Osteocyte (in vitro differentiated cells): Measurements from ENCODE around the gene SDF4. TPM values are rescaled to one million over a fixed set of nuclear protein-coding genes. Genes with fewer than 3 reads are reported as not detected.

ENCODE experiments used
- DNase-seq: peaks from one replicate; pipeline ENCODE4 v3.0.0; 2021; ENCODE audit warnings: mixed read lengths; ENCODE audit not compliant: unreplicated experiment; ENCODE audit errors: extremely low spot score
- H3K27ac Mint-ChIP-seq: one replicate; pipeline ENCODE4 v1.8.0; 2021; ENCODE audit warnings: mild to moderate bottlenecking, mixed read lengths; ENCODE audit not compliant: unreplicated experiment
- H3K27me3 Mint-ChIP-seq: one replicate; pipeline ENCODE4 v1.8.0; 2021; ENCODE audit warnings: mixed read lengths; ENCODE audit not compliant: unreplicated experiment
- H3K36me3 Mint-ChIP-seq: one replicate; pipeline ENCODE4 v1.8.0; 2021; ENCODE audit warnings: mixed read lengths; ENCODE audit not compliant: unreplicated experiment
- H3K4me1 Mint-ChIP-seq: one replicate; pipeline ENCODE4 v1.8.0; 2021; ENCODE audit warnings: mixed read lengths; ENCODE audit not compliant: unreplicated experiment
- H3K4me3 Mint-ChIP-seq: one replicate; pipeline ENCODE4 v1.8.0; 2021; ENCODE audit warnings: mild to moderate bottlenecking, moderate library complexity, mixed read lengths; ENCODE audit not compliant: unreplicated experiment
- H3K9me3 Mint-ChIP-seq: one replicate; pipeline ENCODE4 v1.8.0; 2021; ENCODE audit warnings: mixed read lengths; ENCODE audit not compliant: unreplicated experiment
- total RNA-seq: library from RNA; stranded (reverse); gene quantifications from 2 replicates; pipeline ENCODE4 v1.2.1, GENCODE V29; 2021
- TF ChIP-seq, protein P1 (sequence below): fragments of 200-600 bp; sonication (generic); IDR thresholded peaks from 2 replicates; pipeline ENCODE4 v1.5.0; 2021; ENCODE audit warnings: antibody characterized with exemption, mild to moderate bottlenecking, moderate library complexity

Gene SDF4
- total RNA-seq, 1 donor from 2014 or later = 196 TPM

DNA sequence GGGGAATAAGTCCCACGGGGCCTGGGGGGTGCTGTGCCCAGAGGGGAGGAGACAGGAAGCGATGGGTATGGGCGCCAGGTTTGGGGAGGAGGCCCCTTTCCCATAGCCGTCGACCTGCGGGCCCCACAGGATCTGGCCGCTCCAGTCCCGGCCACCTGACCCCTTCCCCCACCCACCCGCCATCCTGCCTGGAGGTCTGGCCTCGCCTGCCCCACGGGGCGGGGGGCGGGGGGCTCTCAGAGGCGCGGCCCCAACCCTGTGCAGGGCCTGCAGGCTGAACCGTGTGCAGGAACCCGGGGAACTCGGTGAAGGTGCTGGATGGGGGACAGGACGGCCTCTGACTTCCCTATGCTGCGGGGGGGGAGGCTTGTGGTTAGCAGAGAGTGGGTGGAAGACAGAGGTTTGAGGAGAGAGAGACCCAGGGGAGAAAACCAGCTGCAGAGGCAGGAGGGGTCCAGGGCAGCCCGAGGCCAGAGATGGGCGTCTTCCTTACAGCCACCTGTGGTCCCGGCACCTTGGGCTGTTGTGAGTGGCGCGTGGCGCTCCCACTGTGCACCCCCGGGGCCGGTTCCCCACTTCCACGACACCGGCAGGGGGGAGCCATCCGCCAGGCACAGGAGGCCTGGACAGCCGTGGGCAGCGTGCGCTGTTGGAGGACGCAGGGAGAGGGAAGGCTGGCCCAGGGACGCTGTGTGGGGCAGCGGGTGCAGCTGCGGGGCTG lies 22.9 kb downstream of the SDF4 start:
- DNase-seq = no peak
- Mint-ChIP-seq H3K36me3 (no peaks in the 10 kb centered on the region), H3K4me1 (peaks cover 20% of the 10 kb centered on the region), H3K9me3 (no peaks in the 10 kb centered on the region), H3K4me3 (no peak overlapping the region), H3K27ac (no peak overlapping the region), H3K27me3 (no peaks in the 10 kb centered on the region)
- TF ChIP-seq, protein P1, sequence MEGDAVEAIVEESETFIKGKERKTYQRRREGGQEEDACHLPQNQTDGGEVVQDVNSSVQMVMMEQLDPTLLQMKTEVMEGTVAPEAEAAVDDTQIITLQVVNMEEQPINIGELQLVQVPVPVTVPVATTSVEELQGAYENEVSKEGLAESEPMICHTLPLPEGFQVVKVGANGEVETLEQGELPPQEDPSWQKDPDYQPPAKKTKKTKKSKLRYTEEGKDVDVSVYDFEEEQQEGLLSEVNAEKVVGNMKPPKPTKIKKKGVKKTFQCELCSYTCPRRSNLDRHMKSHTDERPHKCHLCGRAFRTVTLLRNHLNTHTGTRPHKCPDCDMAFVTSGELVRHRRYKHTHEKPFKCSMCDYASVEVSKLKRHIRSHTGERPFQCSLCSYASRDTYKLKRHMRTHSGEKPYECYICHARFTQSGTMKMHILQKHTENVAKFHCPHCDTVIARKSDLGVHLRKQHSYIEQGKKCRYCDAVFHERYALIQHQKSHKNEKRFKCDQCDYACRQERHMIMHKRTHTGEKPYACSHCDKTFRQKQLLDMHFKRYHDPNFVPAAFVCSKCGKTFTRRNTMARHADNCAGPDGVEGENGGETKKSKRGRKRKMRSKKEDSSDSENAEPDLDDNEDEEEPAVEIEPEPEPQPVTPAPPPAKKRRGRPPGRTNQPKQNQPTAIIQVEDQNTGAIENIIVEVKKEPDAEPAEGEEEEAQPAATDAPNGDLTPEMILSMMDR = no peak

DNA sequence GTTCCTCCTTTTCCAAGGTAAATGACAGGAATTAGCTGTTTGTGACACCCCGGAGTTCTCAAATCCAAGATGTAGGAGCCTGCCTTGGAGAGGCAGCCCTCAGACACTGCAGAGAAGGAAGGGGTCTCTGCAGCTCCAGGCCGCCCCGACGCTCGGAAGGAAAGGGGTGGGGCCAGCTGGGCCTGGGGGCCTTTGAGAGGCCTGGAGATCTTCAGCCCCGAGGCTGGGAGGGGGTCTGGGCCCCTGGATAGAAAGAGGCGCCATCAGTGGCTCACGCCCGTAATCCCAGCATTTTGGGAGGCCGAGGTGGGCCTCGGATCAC lies 24.3 kb downstream of the SDF4 start:
- DNase-seq = no peak
- H3K27ac Mint-ChIP-seq = no peak overlapping the region
- H3K27me3 Mint-ChIP-seq = no peaks in the 10 kb centered on the region
- no peak overlapping the region for H3K4me3 Mint-ChIP-seq
- TF ChIP-seq, protein P1 = no peak
- no peaks in the 10 kb centered on the region for H3K9me3 Mint-ChIP-seq
- H3K4me1 Mint-ChIP-seq = peaks cover 20% of the 10 kb centered on the region
- H3K36me3 Mint-ChIP-seq = no peaks in the 10 kb centered on the region

DNA sequence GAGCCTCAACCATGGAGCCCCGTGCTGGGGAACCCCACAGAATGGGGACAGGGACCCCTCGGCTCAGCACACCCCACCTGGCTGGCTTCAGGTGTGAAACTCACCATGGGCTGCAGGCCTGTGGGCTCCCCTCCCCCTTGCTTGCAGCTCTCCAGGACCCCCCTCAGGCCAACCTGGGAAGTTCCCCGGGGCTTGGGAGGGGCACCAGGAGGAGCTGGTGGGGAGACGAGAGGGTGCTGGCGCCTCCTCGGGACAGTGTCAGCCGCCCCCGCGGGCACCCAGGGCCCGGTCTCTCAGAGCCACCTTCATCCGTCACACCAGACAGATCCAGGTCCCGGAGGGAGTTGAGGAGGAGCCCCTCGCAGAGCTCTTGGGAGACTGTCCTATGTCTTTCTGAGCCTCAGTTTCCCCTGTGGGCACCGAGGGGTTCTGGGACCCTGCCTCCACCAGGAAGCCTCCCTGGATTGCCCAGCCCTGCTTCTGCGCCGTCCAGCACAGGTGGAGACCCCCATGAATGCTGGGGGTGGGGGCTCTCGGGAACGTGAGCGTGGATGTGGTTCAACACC lies 24.8 kb downstream of the SDF4 start:
- no peak for DNase-seq
- TF ChIP-seq, protein P1 = no peak
- H3K36me3 Mint-ChIP-seq = no peaks in the 10 kb centered on the region
- no peak overlapping the region for H3K27ac Mint-ChIP-seq
- H3K27me3 Mint-ChIP-seq = no peaks in the 10 kb centered on the region
- no peak overlapping the region for H3K4me3 Mint-ChIP-seq
- peaks cover 20% of the 10 kb centered on the region for H3K4me1 Mint-ChIP-seq
- H3K9me3 Mint-ChIP-seq = no peaks in the 10 kb centered on the region

DNA sequence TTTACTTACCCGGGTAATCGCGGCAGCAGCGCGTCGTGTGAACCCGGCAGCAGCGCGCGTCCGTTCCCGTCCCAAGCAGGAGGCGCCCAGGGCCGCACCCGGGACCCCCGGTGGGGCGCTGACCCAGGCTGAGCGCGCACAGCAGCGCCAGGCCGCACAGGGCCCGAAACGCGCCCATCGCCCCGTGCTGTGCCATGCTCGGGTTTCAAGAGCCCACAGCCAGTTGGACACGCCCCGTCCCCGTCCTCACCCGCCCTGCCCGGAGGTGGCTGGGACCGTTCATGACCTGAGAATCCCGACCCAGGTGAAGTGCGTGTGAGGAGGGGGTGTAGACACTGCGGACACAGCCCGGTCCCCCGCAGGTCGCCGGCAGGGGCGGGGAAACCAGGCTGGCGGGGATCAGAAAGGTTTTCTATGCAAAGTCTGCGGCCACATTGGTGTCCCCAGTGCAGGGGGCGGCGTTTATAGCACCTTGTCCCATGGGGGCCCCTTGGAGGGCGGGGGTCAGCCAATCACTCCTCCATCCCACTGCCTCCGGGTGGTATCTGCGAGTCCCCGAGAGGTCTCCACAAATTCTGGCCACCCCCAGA lies 25.3 kb downstream of the SDF4 start, which contains the start of gene TNFRSF18:
TNFRSF18 (minus strand) TSS at position 217 of the 590 bp plus-strand sequence; CDS start at position 196, 21 bp downstream.
- DNase-seq = no peak
- Mint-ChIP-seq H3K4me3 (no peak within 1 kb of the TSS), H3K27me3 (no peaks in the 10 kb centered on the region), H3K27ac (no peak within 1 kb of the TSS), H3K36me3 (no peaks in the 10 kb centered on the region), H3K9me3 (no peaks in the 10 kb centered on the region), H3K4me1 (peaks cover 20% of the 10 kb centered on the region)
- TF ChIP-seq, protein P1 = no peak

GRCh38 chr1:1205769-1206375 lies 25.9 kb downstream of the SDF4 start:
- no peaks in the 10 kb centered on the region for H3K9me3 Mint-ChIP-seq
- no peaks in the 10 kb centered on the region for H3K36me3 Mint-ChIP-seq
- H3K27me3 Mint-ChIP-seq = no peaks in the 10 kb centered on the region
- H3K4me3 Mint-ChIP-seq = no peak overlapping the region
- H3K27ac Mint-ChIP-seq = no peak overlapping the region
- TF ChIP-seq, protein P1 = no peak
- H3K4me1 Mint-ChIP-seq = peaks cover 20% of the 10 kb centered on the region
- DNase-seq = no peak
